HG03432 (cell line): ENCODE measurements around the gene SCMH1.
"Not testable (repeated sequence)": the region's sequence is repeated elsewhere in the genome, so short reads cannot be mapped to it uniquely, and the experiment has no call there.

ENCODE experiments used
- ATAC-seq: cut with Tn5 transposase; IDR thresholded peaks from one replicate; pipeline ENCODE4 v1.9.1; 2021; ENCODE audit warnings: mild to moderate bottlenecking, moderate library complexity; ENCODE audit not compliant: unreplicated experiment

SCMH1 gene

GRCh38 chr1:41158147-41158875 is 83.8 kb downstream of the SCMH1 start:
- ATAC-seq: no peak

- no peak for ATAC-seq
Measured at GRCh38 chr1:41155105-41155504, 87.0 kb downstream of the SCMH1 start.

DNA sequence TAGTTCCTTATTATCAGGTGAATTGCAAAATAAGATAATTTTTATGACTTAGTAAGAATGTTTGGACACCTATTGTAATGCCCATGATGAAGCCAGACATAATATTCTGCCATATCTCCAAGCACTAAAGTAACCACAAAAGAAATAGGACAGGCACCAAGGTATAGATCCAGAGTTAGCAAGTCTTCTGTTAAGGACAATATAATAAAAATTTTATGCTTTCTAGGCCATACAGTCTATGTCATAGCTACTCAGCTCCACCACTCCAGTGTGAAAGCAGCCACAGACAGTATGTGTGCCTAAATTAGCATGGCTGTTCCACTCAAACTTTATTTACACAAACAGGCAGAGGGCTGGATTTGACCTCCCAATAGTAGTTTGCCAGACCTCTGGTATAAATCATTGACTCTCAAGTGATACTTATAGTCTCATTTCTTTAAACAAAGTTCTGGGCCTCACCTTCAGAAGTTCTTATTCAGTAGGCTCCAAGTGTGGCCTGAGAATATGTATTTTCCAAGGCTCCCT is 88.3 kb downstream of the SCMH1 start:
- no peak for ATAC-seq

DNA sequence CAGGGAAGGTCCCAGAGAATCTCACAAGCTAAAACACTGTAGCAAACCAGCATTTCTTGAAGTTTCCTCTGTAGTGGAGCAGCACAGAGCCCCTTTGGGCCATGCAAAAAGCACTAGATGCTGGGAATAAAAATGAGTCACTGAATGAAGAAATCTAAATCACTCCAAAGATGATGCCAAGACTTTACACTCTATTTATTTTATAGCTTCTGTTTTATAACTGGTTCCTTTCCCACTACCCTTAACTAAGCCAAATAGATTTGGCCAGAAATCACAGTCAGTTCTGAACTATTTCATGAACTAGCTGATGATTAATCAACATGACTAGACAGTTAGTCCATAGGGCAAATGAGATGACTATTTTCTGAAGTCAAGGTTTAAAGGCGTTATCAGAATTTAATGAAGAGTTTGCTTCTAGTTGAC is 89.5 kb downstream of the SCMH1 start:
- no peak for ATAC-seq

DNA sequence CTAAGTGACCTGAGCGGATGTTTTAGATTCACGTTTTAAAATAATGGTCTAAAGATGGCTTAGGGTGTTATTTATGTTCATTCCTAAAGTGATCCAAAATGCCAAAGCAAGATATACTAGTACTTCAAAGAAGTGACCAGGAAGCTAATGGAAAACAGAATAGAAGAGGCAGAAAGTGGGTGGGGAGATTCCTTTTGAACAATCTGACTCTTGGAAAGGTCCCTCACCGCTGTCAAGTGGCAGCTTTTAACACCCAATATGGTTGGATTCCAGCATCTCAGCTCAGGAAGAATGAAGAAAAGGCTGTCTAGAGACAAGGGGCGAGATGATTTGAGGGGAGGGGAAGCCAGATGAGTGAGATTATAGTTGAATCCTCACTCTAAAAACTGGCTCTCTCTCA is 90.3 kb downstream of the SCMH1 start:
- ATAC-seq: no peak

GRCh38 chr1:41149570-41149969 is 92.5 kb downstream of the SCMH1 start:
- no peak for ATAC-seq

- ATAC-seq: no peak
Measured at GRCh38 chr1:41144285-41144684, 97.8 kb downstream of the SCMH1 start.

DNA sequence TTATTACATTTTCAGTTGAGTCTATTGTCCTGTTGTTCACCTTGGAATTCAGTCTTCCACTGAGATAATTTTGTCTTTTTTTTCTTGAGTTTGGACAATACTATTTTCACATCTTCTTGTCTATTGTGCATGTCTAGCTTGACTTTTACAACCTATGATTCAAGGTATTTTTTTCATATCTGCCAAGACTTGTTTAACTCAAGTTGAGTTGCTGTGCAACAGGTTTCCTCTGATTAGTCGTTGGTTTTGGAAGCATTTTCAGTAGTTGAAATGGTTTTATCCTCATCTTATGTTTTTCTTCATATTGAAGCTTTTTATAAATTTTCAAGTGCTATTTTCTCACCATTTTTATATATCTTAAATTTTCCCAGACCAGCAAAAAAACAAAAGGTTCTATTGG is 103.6 kb downstream of the SCMH1 start:
- no peak for ATAC-seq

- ATAC-seq: no peak
Measured at GRCh38 chr1:41135196-41135947, 106.7 kb downstream of the SCMH1 start.

DNA sequence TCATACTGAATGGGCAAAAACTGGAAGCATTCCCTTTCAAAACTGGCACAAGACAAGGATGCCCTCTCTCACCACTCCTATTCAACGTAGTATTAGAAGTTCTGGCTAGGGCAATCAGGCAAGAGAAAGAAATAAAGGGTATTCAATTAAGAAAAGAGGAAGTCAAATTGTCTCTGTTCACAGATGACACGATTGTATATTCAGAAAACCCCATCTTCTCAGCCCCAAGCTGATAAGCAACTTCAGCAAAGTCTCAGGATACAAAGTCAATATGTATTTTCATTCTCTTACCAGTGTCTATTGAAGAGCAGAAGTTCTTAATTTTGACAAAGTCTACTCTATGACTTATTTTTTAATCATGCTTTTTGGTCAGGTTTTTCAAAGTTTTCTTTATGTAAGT is 107.8 kb downstream of the SCMH1 start:
- ATAC-seq: not testable (repeated sequence)

DNA sequence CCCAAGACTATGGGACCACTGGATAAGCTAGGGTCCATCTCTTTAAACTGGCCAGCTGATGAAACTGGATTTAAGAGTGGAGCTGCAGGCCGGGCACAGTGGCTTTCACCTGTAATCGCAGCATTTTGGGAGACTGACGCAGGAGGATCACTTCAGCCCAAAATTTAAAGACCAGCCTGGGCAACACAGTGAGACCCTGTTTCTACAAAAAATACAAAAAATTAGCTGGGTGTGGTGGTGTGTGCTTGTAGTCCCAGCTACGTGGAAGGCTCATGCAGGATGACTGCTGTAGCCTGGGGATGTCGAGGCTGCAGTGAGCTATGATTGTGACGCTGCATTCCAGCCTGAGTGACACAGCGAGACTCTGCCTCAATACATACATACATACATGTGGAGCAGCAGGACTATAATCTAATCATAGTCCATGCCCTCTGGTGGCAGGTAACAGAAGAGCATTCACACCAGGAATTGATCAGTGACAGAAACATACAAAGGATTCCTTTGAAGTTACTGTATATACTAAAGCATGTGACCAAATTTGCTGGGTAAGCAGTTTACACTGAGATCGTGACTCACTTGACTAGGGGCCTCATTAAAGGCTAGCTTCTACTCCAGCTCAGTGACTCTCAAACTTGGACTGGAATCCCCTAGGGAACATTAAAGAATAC is 119.1 kb downstream of the SCMH1 start:
- ATAC-seq: no peak

DNA sequence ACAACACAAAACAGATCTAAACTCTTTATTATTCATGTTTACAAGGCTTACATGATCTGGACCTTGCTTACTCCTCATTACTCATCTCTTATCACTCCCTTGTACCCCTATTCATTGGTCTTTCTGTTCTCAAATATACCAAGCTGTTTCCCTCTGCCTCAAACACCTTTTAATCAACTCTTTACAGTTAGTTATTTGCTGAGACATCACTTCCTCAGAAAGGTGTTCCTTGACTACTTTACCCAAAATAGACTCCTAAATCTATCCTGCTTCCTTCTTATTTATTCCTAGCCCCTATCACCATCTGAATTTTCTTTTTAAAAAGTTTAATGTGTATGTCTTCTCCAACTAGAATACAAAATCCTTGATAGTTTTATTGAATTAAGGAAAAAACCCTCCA is 120.0 kb downstream of the SCMH1 start:
- ATAC-seq: no peak

DNA sequence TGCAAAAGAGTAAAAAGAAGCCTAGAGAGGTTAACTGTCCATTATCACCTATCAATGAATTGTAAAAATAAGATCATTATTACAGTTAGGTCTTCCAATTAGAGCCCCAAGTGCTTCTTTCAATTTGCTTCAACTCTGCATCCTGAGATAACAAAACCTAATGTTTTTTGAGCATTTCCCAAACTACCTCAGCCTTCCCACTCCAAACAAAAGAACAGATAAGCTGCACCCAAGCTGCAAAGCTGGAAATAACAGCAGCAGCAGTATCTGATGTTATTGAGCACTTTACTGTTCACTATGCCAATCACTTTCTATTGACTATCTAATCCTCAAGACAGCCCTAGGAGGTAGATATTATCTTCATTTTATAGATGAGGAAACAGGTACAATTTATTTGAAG is 123.5 kb downstream of the SCMH1 start:
- ATAC-seq: no peak

GRCh38 chr1:41117241-41117640 is 124.9 kb downstream of the SCMH1 start:
- ATAC-seq: not testable (repeated sequence)

- no peak for ATAC-seq
Measured at GRCh38 chr1:41110736-41111135, 131.4 kb downstream of the SCMH1 start.

DNA sequence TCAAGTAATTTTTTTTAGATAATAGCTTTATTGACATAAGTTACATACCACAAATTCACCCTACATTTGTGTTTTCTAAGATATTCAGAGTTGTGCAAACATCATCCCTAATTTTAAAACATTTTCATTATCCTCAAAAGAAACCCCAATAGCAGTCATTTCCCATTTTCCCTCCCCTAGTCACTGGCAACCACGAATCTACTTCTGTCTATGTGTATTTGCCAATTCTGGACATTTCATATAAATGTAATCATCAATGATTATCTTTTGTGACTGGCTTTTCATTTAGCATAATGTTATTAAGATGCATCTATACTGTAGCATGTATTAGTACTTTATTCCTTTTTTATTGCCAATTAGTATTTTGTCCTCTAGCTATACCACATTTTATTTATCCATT is 131.8 kb downstream of the SCMH1 start:
- ATAC-seq: no peak

GRCh38 chr1:41109310-41110197 is 132.6 kb downstream of the SCMH1 start:
- no peak for ATAC-seq

DNA sequence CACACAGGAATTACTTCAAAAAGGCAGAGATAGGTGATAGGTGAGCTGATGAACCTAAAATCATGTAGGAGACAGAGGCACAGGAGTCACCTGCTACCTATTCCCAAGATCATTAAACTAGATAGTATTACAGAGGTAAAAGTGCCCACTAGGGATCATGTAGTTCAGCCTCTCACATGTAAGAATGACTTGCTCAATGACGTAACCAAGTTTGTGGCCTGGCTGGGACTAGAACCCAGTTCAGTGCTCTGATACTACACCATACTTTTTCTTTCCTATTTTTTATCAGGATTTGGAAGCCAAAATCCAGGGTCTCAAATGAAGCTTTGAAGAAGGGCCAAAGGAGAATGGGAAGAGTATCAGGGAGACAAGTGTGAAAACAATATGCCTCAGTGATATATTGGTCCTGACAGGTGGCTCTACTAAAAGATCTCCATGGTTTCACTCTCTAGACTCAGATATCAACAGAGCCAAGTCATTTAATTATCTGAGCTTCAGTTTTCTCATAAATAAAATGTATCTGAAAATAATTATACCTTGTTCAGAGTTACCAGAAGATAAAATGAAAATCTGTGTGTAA is 133.3 kb downstream of the SCMH1 start:
- no peak for ATAC-seq

- ATAC-seq: no peak
Measured at GRCh38 chr1:41103766-41104165, 138.3 kb downstream of the SCMH1 start.

GRCh38 chr1:41102653-41103052 is 139.5 kb downstream of the SCMH1 start:
- no peak for ATAC-seq
